GM18867 (cell line): Measurements from ENCODE around the gene VPS37B.

Experiments used
- ATAC-seq: cut with Tn5 transposase; IDR thresholded peaks from one replicate; pipeline ENCODE4 v1.9.1; 2021; ENCODE audit warnings: mild to moderate bottlenecking, moderate library complexity; ENCODE audit not compliant: unreplicated experiment

VPS37B gene

GRCh38 chr12:122820138-122820537 is 75.8 kb downstream of the VPS37B start:
- ATAC-seq: no peak

- no peak for ATAC-seq
Measured at GRCh38 chr12:122819209-122819785, 76.6 kb downstream of the VPS37B start.
